GM19239 (cell line): ENCODE results near the gene BCAP31.

ENCODE experiments used
- DNase-seq: peaks from one replicate; pipeline ENCODE4 v3.0.0; 2011; ENCODE audit warnings: low spot score; ENCODE audit not compliant: insufficient read length
- FAIRE-seq: peaks from 2 replicates; lab custom pipeline; 2011; peaks lifted over from hg19 to GRCh38; lab: Jason Lieb, UNC

The BCAP31 gene

GRCh38 chrX:153724252-153725038 lies at the start of gene BCAP31, which contains the start of gene ABCD1:
BCAP31 (minus strand) TSS chrX:153724387; CDS start chrX:153723244, 1,143 bp downstream.
ABCD1 (plus strand) TSS chrX:153724856; CDS start chrX:153725267, 411 bp downstream.
- FAIRE-seq (peak; percentile 86), DNase-seq (peak; percentile 69)

- DNase-seq (no peak), FAIRE-seq (no peak)
Measured at GRCh38 chrX:153773218-153773611, 49.0 kb upstream of the BCAP31 start.

DNA sequence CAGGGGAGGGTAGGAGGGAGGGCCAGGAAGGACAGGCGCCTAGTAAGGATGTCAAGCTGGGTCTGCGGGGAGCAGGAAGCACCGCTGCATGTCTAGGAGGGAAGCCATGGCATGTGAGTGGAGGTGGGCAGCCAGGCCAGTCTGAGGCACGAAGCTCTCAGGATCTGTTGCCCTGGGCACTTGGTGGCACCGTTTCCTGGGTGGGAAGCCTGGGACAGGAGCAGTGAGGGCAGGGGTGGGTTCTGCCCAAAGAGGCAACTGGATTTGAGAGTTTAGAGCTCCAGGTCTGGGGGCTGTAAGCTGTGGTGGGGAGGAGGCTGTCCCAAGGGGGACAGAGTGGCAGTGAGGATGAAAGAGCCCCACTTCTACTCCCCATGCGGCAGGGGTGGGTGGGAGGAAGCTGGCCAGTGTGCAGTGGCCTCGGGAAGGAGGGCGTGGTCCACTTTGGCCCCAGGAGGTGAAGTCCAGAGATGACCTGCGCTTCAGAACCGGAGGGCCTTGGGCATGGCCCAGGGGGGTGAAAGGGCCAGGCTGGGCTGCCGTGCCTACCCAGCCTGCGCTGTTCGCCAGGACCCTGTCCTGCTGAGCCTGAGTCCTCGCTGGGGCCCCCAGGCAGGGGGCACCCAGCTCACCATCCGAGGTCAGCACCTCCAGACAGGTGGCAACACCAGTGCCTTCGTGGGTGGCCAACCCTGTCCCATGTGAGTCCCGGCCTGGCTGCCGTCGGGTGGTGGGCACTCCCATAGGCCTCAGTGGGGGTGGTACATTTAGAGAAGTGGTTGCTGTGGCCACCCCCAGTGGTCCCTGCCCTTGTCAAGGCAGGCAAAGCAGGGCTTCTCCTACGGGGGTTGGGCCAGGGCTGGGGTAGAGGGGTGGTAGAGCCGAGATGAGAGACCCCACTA lies 48.4 kb upstream of the BCAP31 start:
- DNase-seq = no peak
- no peak for FAIRE-seq

- FAIRE-seq (no peak), DNase-seq (no peak)
Measured at GRCh38 chrX:153771415-153772315, 47.5 kb upstream of the BCAP31 start.

GRCh38 chrX:153770601-153771414 lies 46.6 kb upstream of the BCAP31 start:
- FAIRE-seq = no peak
- DNase-seq = no peak

DNA sequence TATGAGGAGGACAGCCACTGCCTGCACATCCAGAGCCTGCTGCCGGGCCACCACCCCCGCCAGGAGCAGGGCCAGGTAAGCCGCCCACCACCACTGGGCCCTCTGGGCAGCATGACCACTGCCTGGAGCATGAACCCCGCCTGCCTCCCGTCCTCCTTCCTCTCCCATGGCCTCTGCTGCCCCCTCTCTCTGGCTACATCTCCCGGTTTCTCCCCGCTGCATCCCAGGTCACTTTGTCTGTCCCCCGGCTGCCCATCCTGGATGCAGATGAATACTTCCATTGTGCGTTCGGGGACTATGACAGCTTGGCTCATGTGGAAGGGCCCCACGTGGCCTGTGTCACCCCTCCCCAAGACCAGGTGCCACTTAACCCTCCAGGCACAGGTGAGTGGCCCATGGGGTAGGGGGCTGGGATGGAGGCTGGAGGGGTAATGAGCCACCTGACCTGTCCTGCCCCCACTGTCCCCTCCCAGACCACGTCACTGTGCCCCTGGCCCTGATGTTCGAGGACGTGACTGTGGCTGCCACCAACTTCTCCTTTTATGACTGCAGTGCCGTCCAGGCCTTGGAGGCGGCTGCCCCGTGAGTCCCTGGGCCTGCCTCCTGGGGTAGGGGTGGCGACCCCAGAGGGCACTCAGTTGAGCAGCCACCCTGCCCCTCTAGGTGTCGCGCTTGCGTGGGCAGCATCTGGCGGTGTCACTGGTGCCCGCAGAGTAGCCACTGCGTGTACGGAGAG lies 45.8 kb upstream of the BCAP31 start:
- DNase-seq = no peak
- FAIRE-seq = no peak

DNA sequence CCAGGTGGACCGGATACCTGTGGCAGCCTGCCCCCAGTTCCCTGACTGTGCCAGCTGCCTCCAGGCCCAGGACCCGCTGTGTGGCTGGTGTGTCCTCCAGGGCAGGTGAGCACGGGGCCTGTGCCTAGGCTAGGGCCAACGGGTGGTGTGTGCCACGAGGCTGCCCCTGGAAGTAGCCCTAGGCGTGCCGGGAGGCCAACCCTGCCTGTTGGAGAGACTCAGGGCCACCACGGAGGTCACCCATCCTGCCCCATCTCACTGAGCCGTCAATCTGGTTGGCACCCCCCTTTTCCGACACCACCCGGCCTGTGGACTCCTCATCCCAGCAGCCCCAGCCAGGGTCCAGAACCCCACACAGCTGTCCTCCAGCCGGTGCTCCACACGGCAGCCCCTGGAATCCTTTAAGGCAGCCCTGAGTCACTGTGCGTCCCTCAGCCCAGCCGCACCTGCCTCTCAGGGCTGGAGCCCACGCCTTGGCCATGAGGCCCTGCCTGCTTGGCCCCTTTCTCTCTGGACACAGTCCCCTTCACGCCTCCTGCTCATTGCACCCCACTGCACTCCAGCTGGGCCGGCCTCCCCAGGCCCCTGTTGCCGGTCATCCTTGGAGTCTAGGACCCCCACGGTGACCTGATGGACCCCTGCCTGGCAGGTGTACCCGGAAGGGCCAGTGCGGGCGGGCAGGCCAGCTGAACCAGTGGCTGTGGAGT lies 45.1 kb upstream of the BCAP31 start:
- FAIRE-seq (no peak), DNase-seq (no peak)

DNA sequence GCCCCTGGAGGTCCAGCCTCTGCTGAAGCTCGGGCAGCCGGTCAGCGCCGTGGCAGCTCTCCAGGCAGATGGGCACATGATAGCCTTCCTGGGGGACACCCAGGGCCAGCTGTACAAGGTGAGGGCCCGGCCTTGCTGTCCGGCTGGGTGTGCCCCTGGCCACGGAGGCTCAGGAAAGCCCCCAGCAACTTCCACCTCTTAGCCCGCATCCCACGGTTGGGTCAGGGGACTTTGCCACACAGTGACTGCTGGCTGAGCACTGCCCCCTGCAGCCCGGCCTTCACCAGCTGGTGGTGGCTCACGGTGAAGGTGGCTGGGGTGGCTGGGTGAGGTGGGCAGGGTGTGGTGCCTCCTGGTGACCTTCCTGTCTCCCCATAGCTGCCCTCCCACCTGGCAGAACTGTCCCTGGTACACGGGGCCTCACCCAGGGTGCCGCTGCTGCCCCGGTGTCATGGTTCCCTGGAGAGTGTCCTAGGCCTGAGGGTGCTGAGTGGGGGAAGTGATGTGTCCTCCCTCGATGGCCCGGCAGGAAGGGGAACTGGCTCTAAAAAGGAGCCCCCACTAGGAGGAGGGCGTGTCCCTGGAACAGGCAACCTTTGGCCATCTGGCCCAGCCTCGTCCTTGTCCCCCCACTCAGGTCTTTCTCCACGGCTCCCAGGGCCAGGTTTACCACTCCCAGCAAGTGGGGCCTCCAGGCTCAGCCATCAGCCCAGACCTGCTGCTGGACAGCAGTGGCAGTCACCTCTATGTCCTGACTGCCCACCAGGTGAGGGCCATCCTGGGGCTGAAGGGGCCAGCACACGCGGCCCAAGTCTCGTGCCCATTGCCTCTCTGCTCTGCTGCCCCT lies 44.3 kb upstream of the BCAP31 start:
- no peak for DNase-seq
- FAIRE-seq = no peak

DNA sequence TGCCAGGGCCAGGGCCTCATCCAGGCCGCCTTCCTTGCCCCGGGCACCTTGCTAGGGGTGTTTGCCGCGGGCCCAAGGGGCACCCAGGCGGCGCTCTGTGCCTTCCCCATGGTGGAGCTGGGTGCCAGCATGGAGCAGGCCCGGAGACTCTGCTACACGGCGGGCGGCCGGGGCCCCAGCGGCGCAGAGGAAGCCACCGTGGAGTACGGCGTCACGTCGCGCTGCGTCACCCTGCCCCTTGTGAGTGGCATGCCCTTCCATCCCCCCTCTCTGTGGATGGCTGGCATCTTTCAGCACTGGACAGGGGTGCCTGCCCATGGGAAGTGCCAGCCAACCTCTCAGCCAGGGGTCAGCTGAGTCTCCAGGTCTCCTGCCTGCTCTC lies 43.5 kb upstream of the BCAP31 start:
- FAIRE-seq = no peak
- DNase-seq = no peak

- DNase-seq = no peak
- FAIRE-seq = no peak
Measured at GRCh38 chrX:153766871-153767673, 42.9 kb upstream of the BCAP31 start.

DNA sequence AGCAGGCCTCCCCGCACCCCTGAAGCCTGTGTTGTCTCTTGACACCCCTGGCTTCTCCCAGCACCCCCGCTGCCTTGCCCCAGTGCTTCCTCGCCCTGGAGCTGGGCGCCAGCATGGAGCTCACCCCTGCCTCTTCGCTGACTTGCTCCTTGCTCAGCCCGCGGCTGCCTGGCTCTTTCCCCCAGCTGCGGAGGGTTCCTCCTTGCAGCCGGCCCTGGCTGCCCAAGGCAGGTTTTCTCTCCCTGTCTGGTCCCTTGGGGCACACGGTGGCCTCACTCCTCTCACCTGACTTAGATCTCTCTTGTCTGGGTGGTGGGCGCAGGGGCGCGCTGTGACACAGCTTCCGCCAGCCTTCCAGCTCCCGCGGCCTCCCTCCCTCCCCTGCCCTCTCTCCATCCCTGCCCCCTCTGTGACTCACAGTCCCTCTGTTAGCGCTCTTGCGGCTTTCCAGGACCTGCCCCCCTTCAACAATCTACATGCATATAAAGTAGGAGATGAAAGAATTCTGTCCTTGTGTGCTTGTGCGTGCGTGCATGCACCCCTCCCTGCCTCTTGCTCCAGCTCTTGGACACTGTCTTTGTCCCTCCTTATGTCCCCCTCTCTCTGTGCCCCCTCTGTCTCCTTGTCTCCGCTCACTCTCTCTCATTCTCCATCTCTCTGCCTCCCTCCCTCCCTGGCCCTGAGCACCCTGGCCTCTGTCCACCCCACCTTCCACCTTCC lies 42.1 kb upstream of the BCAP31 start:
- DNase-seq (no peak), FAIRE-seq (no peak)

GRCh38 chrX:153765138-153766079 lies 41.2 kb upstream of the BCAP31 start:
- FAIRE-seq = no peak
- DNase-seq = no peak

GRCh38 chrX:153764786-153765137 lies 40.6 kb upstream of the BCAP31 start:
- DNase-seq (no peak), FAIRE-seq (no peak)

- peak; percentile 75 for FAIRE-seq
- DNase-seq = peak; percentile 70
Measured at GRCh38 chrX:153763989-153764755, 40.0 kb upstream of the BCAP31 start, which contains the start of gene PLXNB3. PLXNB3 (plus strand) TSS chrX:153764249; CDS start chrX:153765536, 1,287 bp downstream.
